ENCODE results near the gene RASSF8. TPM values are rescaled to one million over a fixed set of nuclear protein-coding genes. Genes with fewer than 3 reads are reported as not detected.

Gene RASSF8
- total RNA-seq, 4 donors from 2014 or later: 13.1 to 332 (median 23.5) TPM

GRCh38 chr12:26125400-26126339, 167.2 kb downstream of the RASSF8 start:
- Histone ChIP-seq H3K27me3 (peaks cover 45% of the 10 kb centered on the region), H3K36me3 (no peaks in the 10 kb centered on the region), H3K4me1 (peaks cover 6 to 46% (median 26%) of the 10 kb centered on the region in 4 donors), H3K27ac (peak overlapping the region; percentile 86 to 96 (median 90)), H3K9me3 (no peaks in the 10 kb centered on the region), H3K4me3 (peak overlapping the region; percentile 25 to 72 (median 49))
- in situ Hi-C loops (cut with MboI; ENCODE audit: low pct_ligation_motif_present in 1 of 4, low pct_unique_long_range_greater_than_20kb in 1 of 4, low sequenced_read_pairs in 3 of 4): no loop called here
- TF ChIP-seq POLR2AphosphoS5 (IDR thresholded peaks at IDR 0.05): peak; percentile 24 to 85 (median 78)
- TF ChIP-seq EP300 (IDR thresholded peaks at IDR 0.05; ENCODE audit: low read depth): no peak
- TF ChIP-seq POLR2A (IDR thresholded peaks at IDR 0.05): peak; percentile 88
- peak; percentile 83 for DNase-seq
- intact Hi-C loops (cut with DNase I; ENCODE audit: low total_unique reads): no loop called here
- WGBS, 2 donors (ENCODE audit: low coverage in 1 of 2): 2% methylated on average over 33 of the region's 66 CpGs; no CpG with 5 or more reads in 1 of the 2 donors

- in situ Hi-C loops (cut with MboI; ENCODE audit: low pct_ligation_motif_present in 1 of 4, low pct_unique_long_range_greater_than_20kb in 1 of 4, low sequenced_read_pairs in 3 of 4) (no loop called here), intact Hi-C loops (cut with DNase I; ENCODE audit: low total_unique reads) (no loop called here)
- H3K4me1 ChIP-seq: peaks cover 6 to 41% (median 26%) of the 10 kb centered on the region in 4 donors
- no peaks in the 10 kb centered on the region for H3K36me3 ChIP-seq
- no peaks in the 10 kb centered on the region for H3K9me3 ChIP-seq
- H3K27ac ChIP-seq: peak overlapping the region; percentile 86 to 96 (median 90)
- peak; percentile 87 for DNase-seq
- peak overlapping the region; percentile 25 to 72 (median 49) for H3K4me3 ChIP-seq
- H3K27me3 ChIP-seq: peaks cover 36% of the 10 kb centered on the region
- 5 to 34% methylated on average over 8 to 56 of the region's 60 CpGs for WGBS, 2 donors (ENCODE audit: low coverage in 1 of 2)
- TF ChIP-seq POLR2A (IDR thresholded peaks at IDR 0.05) (peak; percentile 29), POLR2AphosphoS5 (IDR thresholded peaks at IDR 0.05) (peak; percentile 38 to 67 (median 58)), EP300 (IDR thresholded peaks at IDR 0.05; ENCODE audit: low read depth) (no peak)
- TF ChIP-seq, protein P1, sequence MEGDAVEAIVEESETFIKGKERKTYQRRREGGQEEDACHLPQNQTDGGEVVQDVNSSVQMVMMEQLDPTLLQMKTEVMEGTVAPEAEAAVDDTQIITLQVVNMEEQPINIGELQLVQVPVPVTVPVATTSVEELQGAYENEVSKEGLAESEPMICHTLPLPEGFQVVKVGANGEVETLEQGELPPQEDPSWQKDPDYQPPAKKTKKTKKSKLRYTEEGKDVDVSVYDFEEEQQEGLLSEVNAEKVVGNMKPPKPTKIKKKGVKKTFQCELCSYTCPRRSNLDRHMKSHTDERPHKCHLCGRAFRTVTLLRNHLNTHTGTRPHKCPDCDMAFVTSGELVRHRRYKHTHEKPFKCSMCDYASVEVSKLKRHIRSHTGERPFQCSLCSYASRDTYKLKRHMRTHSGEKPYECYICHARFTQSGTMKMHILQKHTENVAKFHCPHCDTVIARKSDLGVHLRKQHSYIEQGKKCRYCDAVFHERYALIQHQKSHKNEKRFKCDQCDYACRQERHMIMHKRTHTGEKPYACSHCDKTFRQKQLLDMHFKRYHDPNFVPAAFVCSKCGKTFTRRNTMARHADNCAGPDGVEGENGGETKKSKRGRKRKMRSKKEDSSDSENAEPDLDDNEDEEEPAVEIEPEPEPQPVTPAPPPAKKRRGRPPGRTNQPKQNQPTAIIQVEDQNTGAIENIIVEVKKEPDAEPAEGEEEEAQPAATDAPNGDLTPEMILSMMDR (IDR thresholded peaks at IDR 0.05): peak in 3 of 5 experiments; percentile 7 to 21 (median 11)
These were observed 168.1 kb downstream of the RASSF8 start for GRCh38 chr12:26126340-26127284.

DNA sequence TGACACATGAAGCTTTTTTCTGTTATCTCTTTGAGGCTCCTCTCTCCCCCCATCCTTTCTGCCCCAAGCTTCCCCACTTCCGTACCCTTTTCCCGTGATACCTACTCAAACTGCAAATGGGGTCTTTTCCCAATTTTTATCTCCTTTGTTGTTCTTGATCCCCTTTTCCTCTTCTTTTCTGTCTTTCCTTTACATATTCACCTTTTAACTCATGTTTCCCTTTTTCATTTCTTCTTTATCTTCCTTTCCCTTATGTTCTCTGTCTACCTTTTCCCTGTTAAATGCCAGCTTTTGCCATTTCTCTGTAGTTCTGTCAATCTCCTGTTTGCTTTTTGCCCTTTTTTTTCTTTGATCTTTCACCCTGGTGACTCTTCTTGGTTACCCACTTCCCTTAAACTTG, 168.9 kb downstream of the RASSF8 start:
- in situ Hi-C loops (cut with MboI; ENCODE audit: low pct_ligation_motif_present in 1 of 4, low pct_unique_long_range_greater_than_20kb in 1 of 4, low sequenced_read_pairs in 3 of 4) (no loop called here), intact Hi-C loops (cut with DNase I; ENCODE audit: low total_unique reads) (no loop called here)
- Histone ChIP-seq H3K4me3 (no peak overlapping the region), H3K27ac (peak overlapping the region in 3 of 4 donors; percentile 89 to 96 (median 91)), H3K4me1 (peaks cover 6 to 39% (median 26%) of the 10 kb centered on the region in 4 donors), H3K36me3 (no peaks in the 10 kb centered on the region), H3K27me3 (peaks cover 32% of the 10 kb centered on the region), H3K9me3 (no peaks in the 10 kb centered on the region)
- TF ChIP-seq, protein P1 (IDR thresholded peaks at IDR 0.05): no peak
- no peak for TF ChIP-seq POLR2AphosphoS5 (IDR thresholded peaks at IDR 0.05)
- no peak for TF ChIP-seq EP300 (IDR thresholded peaks at IDR 0.05; ENCODE audit: low read depth)
- TF ChIP-seq POLR2A (IDR thresholded peaks at IDR 0.05): no peak
- 83 to 90% methylated on average over 2 of the region's 2 CpGs for WGBS, 2 donors (ENCODE audit: low coverage in 1 of 2)
- DNase-seq: no peak

DNA sequence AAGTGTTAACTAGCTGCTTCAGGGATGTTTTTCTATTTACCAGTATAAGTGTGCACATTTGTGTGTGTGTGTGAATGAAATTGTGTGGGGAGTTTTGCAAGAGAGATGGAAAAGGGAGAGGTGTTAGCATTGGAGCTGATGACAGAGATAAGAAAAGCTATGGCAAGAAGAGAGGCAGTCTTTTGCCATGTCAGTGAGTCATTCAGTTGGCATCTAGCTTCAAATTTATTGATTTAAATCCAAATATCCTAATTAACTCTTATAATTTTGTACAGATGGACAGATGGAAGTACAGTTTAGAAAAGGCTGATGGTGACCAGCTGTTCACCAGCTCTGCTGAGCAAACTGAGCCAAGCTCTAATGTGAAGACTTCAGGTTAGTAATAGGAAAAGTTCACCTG, 169.7 kb downstream of the RASSF8 start:
- in situ Hi-C loops (cut with MboI; ENCODE audit: low pct_ligation_motif_present in 1 of 4, low pct_unique_long_range_greater_than_20kb in 1 of 4, low sequenced_read_pairs in 3 of 4): no loop called here
- Histone ChIP-seq H3K36me3 (no peaks in the 10 kb centered on the region), H3K9me3 (no peaks in the 10 kb centered on the region), H3K4me1 (peaks cover 6 to 38% (median 21%) of the 10 kb centered on the region in 4 donors), H3K27me3 (peaks cover 31% of the 10 kb centered on the region), H3K27ac (no peak overlapping the region), H3K4me3 (no peak overlapping the region)
- no peak for DNase-seq
- intact Hi-C loops (cut with DNase I; ENCODE audit: low total_unique reads): no loop called here
- TF ChIP-seq, protein P1 (IDR thresholded peaks at IDR 0.05): no peak
- no peak for TF ChIP-seq POLR2A (IDR thresholded peaks at IDR 0.05)
- no peak for TF ChIP-seq POLR2AphosphoS5 (IDR thresholded peaks at IDR 0.05)
- TF ChIP-seq EP300 (IDR thresholded peaks at IDR 0.05; ENCODE audit: low read depth): no peak

Other genes with a start within 250 kb of the RASSF8 start
- 10 to 100 TPM in 3 of 4 donors, not detected in 1; 12.2 to 22.8 (median 18.1) TPM for gene BHLHE41, start 166.4 kb downstream of the RASSF8 start, total RNA-seq
- 100 to 1,000 TPM in 1 of 4 donors, 10 to 100 TPM in 2, 1 to 10 TPM in 1; 4.5 to 103 (median 15.0) TPM for gene SSPN, start 236.9 kb downstream of the RASSF8 start, total RNA-seq